Heart left ventricle (tissue), 16 donors: ENCODE data around the gene PIM3. TPM values are rescaled to one million over a fixed set of nuclear protein-coding genes. Genes with fewer than 3 reads are reported as not detected.
A peak's percentile ranks its signal among the peaks of the same experiment; 100 is the strongest.

ENCODE experiments used
- ATAC-seq, 4 donors: fragments of 200-7000 bp; cut with Tn5 transposase; one replicate each; pipeline ENCODE4 v1.9.1; 2020 to 2022; ENCODE audit warnings: moderate library complexity in 4 of 4, mild to moderate bottlenecking in 3 of 4, moderate number of reproducible peaks in 1 of 4
- DNase-seq, 5 donors: peaks; one replicate each; pipeline ENCODE4 v3.0.0-alpha.2; 2020
- H3K27ac ChIP-seq, 12 donors: fragments of 200-600 bp; sonication (generic) in 4 of 12; one replicate each; pipeline versions ENCODE4 v1.5.0 to v1.8.0; 2016 to 2022; ENCODE audit warnings: mild to moderate bottlenecking in 2 of 12
- H3K27me3 ChIP-seq, 9 donors: fragments of 200-600 bp; sonication (generic) in 2 of 9; one replicate each; pipeline versions ENCODE4 v1.5.1 to v1.8.0; 2016 to 2022; ENCODE audit warnings: mild to moderate bottlenecking in 3 of 9
- H3K36me3 ChIP-seq, 9 donors: fragments of 200-600 bp; sonication (generic) in 2 of 9; one replicate each; pipeline versions ENCODE4 v1.5.0 to v1.8.0; 2018 to 2022; ENCODE audit warnings: mild to moderate bottlenecking in 2 of 9
- H3K4me1 ChIP-seq, 12 donors: fragments of 200-600 bp; sonication (generic) in 4 of 12; one replicate each; pipeline versions ENCODE4 v1.5.0 to v1.8.0; 2016 to 2022; ENCODE audit warnings: mild to moderate bottlenecking in 3 of 12
- H3K4me3 ChIP-seq, 12 donors: fragments of 200-600 bp; sonication (generic) in 4 of 12; one replicate each; pipeline versions ENCODE4 v1.5.0 to v1.8.0; 2017 to 2022; ENCODE audit warnings: mild to moderate bottlenecking in 9 of 12, moderate library complexity in 4 of 12
- H3K9me3 ChIP-seq, 12 donors: fragments of 200-600 bp; sonication (generic) in 4 of 12; one replicate each; pipeline versions ENCODE4 v1.5.0 to v1.8.0; 2016 to 2022; ENCODE audit warnings: mild to moderate bottlenecking in 1 of 12
- POLR2A ChIP-seq, 2 donors: fragments of 450-650 bp; IDR thresholded peaks; one replicate each; pipeline ENCODE4 v1.6.1; 2017; ENCODE audit warnings: antibody characterized with exemption in 2 of 2, mild to moderate bottlenecking in 2 of 2, moderate library complexity in 2 of 2
- WGBS, 4 donors: extraction: QIAGEN DNeasy Blood & Tissue Kit in 2 of 4; methylation state at CpG; one replicate each; pipeline versions ENCODE4 v1.1.5 to v1.1.7; 2013 to 2018; 5-methylcytosine and 5-hydroxymethylcytosine counted together
- intact Hi-C, 10 donors: fragments of 100-400 bp; cut with DNase I; formaldehyde crosslinking; loops; one replicate each; pipeline versions ENCODE4 v1.11.1 to v1.14.2; 2022
- polyA plus RNA-seq, 2 donors: library from polyadenylated mRNA; stranded (reverse); fragments of 200-250 nt; gene quantifications; one replicate each; pipeline ENCODE4 v1.2.3, GENCODE V29; 2013
- total RNA-seq, 9 donors: library from RNA; depleted of rRNA in 2 of 9; stranded (reverse); fragments of >200 nt in 2 of 9; fragmentation: NEBNext Ultra II Directional in 3 of 9; extraction: Animal tissue kit (Norgen Biotek cat#: 25700) in 3 of 9; gene quantifications; one replicate each; pipeline versions ENCODE4 v1.1.0 to v1.2.4, GENCODE V29; 2016 to 2023
- TF ChIP-seq, protein P1 (sequence below), 12 donors: fragments of 200-600 bp; sonication (generic) in 4 of 12; IDR thresholded peaks; one replicate each; pipeline versions ENCODE4 v1.5.0 to v1.8.0; 2018 to 2022; ENCODE audit warnings: antibody characterized with exemption in 12 of 12, mild to moderate bottlenecking in 5 of 12
- donor health status: ischemic (EF 13 %, LVEDD 7.1; RV severe dilation, severe dysfunction).
- donor health status: healthy with polysubstance abuse.
- donor health status: DM: no; HTN: yes; CAD: no.
- donor health status: DM: no; HTN: no; CAD: no.
- donor health status: ischemic (EF 25% LVEDD 6.9; RV normal size, moderate dysfunction).
- donor health status: ischemic (EF 25% LVEDD 5.7; RV mildly dilated, moderate dysfunction).
- donor health status: healthy.
- donor health status: DM: yes; HTN: yes; CAD: no.
- donor health status: ischemic (EF 35%, LVEDD 5.7; RV mildly dilated, moderate dysfunction).
- donor health status: nonischemic (EF 11% LVEDD 7.7; RV severe dilation, severe dysfunction).
- donor health status: DM: yes; HTN: yes; CAD: no.
- donor health status: PGD.
- donor health status: ischemic (EF 29% LVEDD 5.4; RV normal size, mild dysfunction).
- donor health status: nonischemic (EF 23%, LVEDD 6.1; RV moderate dilation, normal function).

PIM3 gene
- total and polyA plus RNA-seq, 11 donors: 37.7 to 118 (median 50.2) TPM

DNA sequence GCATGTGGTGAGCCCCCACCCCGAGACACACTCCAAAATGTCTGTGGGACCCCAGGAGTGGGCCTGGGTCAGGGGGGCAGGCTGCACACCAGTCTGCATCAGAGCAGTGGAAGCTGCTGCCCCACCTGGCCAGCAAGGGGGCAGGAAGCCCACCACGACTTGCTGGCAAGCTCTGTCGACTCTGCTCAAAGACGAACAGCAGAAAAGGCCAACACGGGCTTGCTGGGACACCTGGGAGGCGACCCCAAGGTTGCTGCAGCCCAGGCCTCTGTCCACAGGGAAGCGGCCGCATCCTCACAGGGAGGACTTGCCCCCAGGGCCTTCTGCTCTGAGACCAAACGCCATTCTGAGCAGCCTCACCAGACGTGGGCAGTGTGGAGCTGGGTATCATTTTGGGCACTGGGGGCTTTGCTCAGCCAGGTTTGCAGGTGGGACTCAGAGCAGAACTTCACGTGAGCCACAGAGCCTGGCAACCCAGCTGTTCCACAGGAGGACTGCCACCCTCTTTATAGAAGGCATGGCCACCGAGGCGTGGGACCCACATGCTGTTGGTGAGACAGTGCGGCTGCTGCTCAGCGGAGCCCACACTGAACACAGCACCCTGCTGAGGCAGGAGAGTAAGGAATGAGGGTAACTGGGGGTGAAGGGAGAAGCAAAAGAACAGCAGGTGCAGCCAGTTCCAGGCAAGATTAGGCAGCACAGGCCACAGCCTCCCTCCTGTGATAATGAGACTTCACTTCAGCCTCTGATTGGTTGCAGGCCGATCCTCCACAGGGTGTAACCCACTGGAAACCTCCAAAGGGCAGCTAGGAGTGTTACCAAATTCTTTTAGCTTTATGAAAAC, 41.0 kb downstream of the PIM3 start:
- WGBS, 4 donors: 59 to 83% (median 79%) methylated on average over 4 to 16 of the region's 16 CpGs
- ATAC-seq: no peak
- Histone ChIP-seq H3K4me1 (peaks cover 0 to 11% (median 0%) of the 10 kb centered on the region in 12 donors), H3K27ac (no peak overlapping the region), H3K4me3 (no peak overlapping the region), H3K27me3 (peaks cover 0 to 11% (median 8%) of the 10 kb centered on the region in 9 donors), H3K9me3 (no peaks in the 10 kb centered on the region), H3K36me3 (no peaks in the 10 kb centered on the region)
- DNase-seq: no peak
- intact Hi-C loops: no loop called here
- TF ChIP-seq, protein P1, sequence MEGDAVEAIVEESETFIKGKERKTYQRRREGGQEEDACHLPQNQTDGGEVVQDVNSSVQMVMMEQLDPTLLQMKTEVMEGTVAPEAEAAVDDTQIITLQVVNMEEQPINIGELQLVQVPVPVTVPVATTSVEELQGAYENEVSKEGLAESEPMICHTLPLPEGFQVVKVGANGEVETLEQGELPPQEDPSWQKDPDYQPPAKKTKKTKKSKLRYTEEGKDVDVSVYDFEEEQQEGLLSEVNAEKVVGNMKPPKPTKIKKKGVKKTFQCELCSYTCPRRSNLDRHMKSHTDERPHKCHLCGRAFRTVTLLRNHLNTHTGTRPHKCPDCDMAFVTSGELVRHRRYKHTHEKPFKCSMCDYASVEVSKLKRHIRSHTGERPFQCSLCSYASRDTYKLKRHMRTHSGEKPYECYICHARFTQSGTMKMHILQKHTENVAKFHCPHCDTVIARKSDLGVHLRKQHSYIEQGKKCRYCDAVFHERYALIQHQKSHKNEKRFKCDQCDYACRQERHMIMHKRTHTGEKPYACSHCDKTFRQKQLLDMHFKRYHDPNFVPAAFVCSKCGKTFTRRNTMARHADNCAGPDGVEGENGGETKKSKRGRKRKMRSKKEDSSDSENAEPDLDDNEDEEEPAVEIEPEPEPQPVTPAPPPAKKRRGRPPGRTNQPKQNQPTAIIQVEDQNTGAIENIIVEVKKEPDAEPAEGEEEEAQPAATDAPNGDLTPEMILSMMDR (IDR thresholded peaks at IDR 0.05): no peak
- no peak for TF ChIP-seq POLR2A (IDR thresholded peaks at IDR 0.05)

- H3K27ac ChIP-seq: peak overlapping the region in 2 of 12 donors; percentile 38 to 39
- H3K27me3 ChIP-seq: peaks cover 0 to 11% (median 8%) of the 10 kb centered on the region in 9 donors
- H3K4me3 ChIP-seq: no peak overlapping the region
- intact Hi-C loops: no loop called here
- TF ChIP-seq, protein P1 (IDR thresholded peaks at IDR 0.05): no peak
- TF ChIP-seq POLR2A (IDR thresholded peaks at IDR 0.05): no peak
- DNase-seq (peak in 1 of 5 donors; percentile 19), ATAC-seq (peak in 2 of 4 donors; percentile 41 to 48)
- WGBS, 4 donors: 50 to 66% (median 57%) methylated on average over 7 of the region's 7 CpGs
- no peaks in the 10 kb centered on the region for H3K36me3 ChIP-seq
- no peaks in the 10 kb centered on the region for H3K9me3 ChIP-seq
- peaks cover 0 to 11% (median 0%) of the 10 kb centered on the region in 12 donors for H3K4me1 ChIP-seq
These were observed 42.2 kb downstream of the PIM3 start for GRCh38 chr22:50002791-50003190.

DNA sequence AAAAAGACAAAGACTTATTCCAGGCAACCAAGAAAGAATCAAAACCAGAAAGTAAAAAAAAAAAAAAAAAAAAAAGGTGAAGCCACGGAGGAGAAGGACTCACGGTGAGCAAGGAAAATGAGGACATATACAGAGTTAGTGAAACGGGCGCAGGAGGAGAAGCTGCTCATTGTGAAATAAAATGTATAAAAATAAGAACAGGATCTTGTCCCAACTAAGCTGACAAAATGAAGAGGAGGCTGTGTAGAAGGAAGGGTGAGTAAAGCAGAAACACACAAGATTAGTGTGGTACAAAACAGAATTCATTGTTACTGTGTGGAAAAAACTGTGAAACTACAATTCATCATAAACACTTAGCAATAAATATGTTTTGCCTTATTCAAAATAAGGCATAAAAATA, 44.3 kb downstream of the PIM3 start:
- DNase-seq (no peak), ATAC-seq (no peak)
- H3K4me3 ChIP-seq: no peak overlapping the region
- H3K4me1 ChIP-seq: peaks cover 0 to 4% (median 0%) of the 10 kb centered on the region in 12 donors
- no peaks in the 10 kb centered on the region for H3K9me3 ChIP-seq
- peaks cover 0 to 15% (median 10%) of the 10 kb centered on the region in 9 donors for H3K27me3 ChIP-seq
- no peaks in the 10 kb centered on the region for H3K36me3 ChIP-seq
- no peak for TF ChIP-seq POLR2A (IDR thresholded peaks at IDR 0.05)
- TF ChIP-seq, protein P1 (IDR thresholded peaks at IDR 0.05): no peak
- intact Hi-C loops: no loop called here
- no peak overlapping the region for H3K27ac ChIP-seq
- 66 to 80% (median 74%) methylated on average over 4 of the region's 4 CpGs for WGBS, 4 donors

DNA sequence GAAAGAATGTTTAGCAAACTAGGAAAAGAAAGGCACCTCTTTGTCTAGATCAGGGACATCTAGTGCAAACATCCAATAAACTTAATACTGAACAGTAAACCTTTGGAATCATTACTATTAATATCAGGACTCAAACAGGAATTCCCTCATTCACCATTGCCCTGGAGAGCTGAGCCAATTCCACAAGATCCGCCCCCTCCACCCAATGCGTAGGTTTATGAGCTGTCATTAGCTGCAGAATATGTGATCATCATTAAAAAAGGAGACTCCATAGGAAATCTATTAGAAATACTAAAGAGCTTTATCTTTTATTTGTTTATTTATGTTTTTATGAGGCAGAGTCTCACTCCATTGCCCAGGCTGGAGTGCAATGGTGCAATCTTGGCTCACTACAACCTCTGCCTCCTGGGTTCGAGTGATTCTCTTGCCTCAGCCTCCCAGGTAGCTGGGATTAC, 46.5 kb downstream of the PIM3 start:
- ATAC-seq: no peak
- Histone ChIP-seq H3K9me3 (no peaks in the 10 kb centered on the region), H3K27me3 (peaks cover 9 to 33% (median 24%) of the 10 kb centered on the region in 9 donors), H3K36me3 (no peaks in the 10 kb centered on the region), H3K4me3 (no peak overlapping the region), H3K4me1 (peaks cover 0 to 10% (median 0%) of the 10 kb centered on the region in 12 donors), H3K27ac (no peak overlapping the region)
- WGBS, 4 donors: 79 to 94% (median 90%) methylated on average over 3 of the region's 3 CpGs
- intact Hi-C loops: no loop called here
- no peak for DNase-seq
- TF ChIP-seq, protein P1 (IDR thresholded peaks at IDR 0.05): no peak
- no peak for TF ChIP-seq POLR2A (IDR thresholded peaks at IDR 0.05)
